Endothelial cell of umbilical vein (primary cell): ENCODE results near the gene SDC3. TPM values are rescaled to one million over a fixed set of nuclear protein-coding genes. Genes with fewer than 3 reads are reported as not detected.

Source experiments
- BruUV-seq: library from RNA; stranded (reverse); fragments of 400-500 nt; replicated peaks from 2 replicates; lab custom pipeline; 2021; lab: Mats Ljungman, UMichigan
- CTCF ChIA-PET: fragments of 300-600, 350-600 bp; sonication (Branson Sonifier 250); formaldehyde crosslinking; loops from one replicate; lab custom pipeline; 2021; ENCODE audit warnings: antibody characterized with exemption, inconsistent platforms; lab: Charles Lee
- POLR2A ChIA-PET: fragments of 300-600, 350-600 bp; sonication (Branson Sonifier 250); formaldehyde crosslinking; loops from one replicate; lab custom pipeline; 2021; ENCODE audit warnings: antibody characterized with exemption, inconsistent platforms; lab: Charles Lee
- DNase-seq: peaks from one replicate; pipeline ENCODE4 v3.0.0-alpha.2; 2011; ENCODE audit warnings: low read depth, low spot score
- FAIRE-seq: peaks from 2 replicates; lab custom pipeline; 2011; peaks lifted over from hg19 to GRCh38; lab: Jason Lieb, UNC
- H2AFZ ChIP-seq: 2 replicates; pipeline ENCODE4 v1.6.0; 2012; ENCODE audit warnings: low read depth, low read length, control low read depth, inconsistent platforms
- H3K27ac ChIP-seq: 2 replicates; pipeline ENCODE4 v1.5.1; 2011; ENCODE audit warnings: low read depth, mild to moderate bottlenecking, control low read depth, low read length, moderate library complexity; ENCODE audit not compliant: insufficient read depth
- H3K27me3 ChIP-seq, 2 experiments: 2 replicates each; pipeline versions ENCODE4 v1.6.0 to v1.6.1; 2011; ENCODE audit warnings: low read length in 2 of 2, mixed read lengths in 1 of 2; ENCODE audit not compliant: control insufficient read depth in 2 of 2, insufficient read depth in 2 of 2
- H3K36me3 ChIP-seq, 2 experiments: 2 replicates in 1 of 2; 3 replicates in 1 of 2; pipeline ENCODE4 v1.5.1; 2011; ENCODE audit warnings: low read length in 2 of 2, mild to moderate bottlenecking in 1 of 2, moderate library complexity in 1 of 2; ENCODE audit not compliant: control insufficient read depth in 2 of 2, insufficient read depth in 2 of 2; ENCODE audit errors: extremely low read depth in 1 of 2
- H3K4me1 ChIP-seq: 3 replicates; pipeline ENCODE4 v1.5.1; 2011; ENCODE audit warnings: mild to moderate bottlenecking, low read length; ENCODE audit not compliant: control insufficient read depth, insufficient read depth; ENCODE audit errors: extremely low read depth
- H3K4me2 ChIP-seq: 2 replicates; pipeline ENCODE4 v1.6.1; 2011; ENCODE audit warnings: low read length, control low read depth, mixed read lengths; ENCODE audit not compliant: insufficient read depth
- H3K4me3 ChIP-seq, 3 experiments: fragments of 200-600 bp in 1 of 3; sonication (generic), shearing (Covaris generic) in 1 of 3; replicated peaks in 1 of 3; 2 replicates each; pipeline ENCODE4 v1.5.1; 2011 to 2016; ENCODE audit warnings: control low read depth in 3 of 3, low read length in 3 of 3, mild to moderate bottlenecking in 2 of 3, inconsistent platforms in 1 of 3, low read depth in 1 of 3, moderate library complexity in 1 of 3; ENCODE audit not compliant: insufficient read depth in 1 of 3
- H3K79me2 ChIP-seq: 2 replicates; pipeline ENCODE4 v1.6.0; 2012; ENCODE audit warnings: low read length, inconsistent platforms; ENCODE audit not compliant: control insufficient read depth, insufficient read depth
- H3K9ac ChIP-seq: replicated peaks from 2 replicates; pipeline ENCODE3; 2011; ENCODE audit warnings: low read length, control low read depth; ENCODE audit not compliant: insufficient read depth; ENCODE audit errors: extremely low read depth
- H3K9me1 ChIP-seq: replicated peaks from 3 replicates; pipeline ENCODE4 v1.6.0; 2011; ENCODE audit warnings: mild to moderate bottlenecking, low read length; ENCODE audit not compliant: control insufficient read depth, insufficient read depth; ENCODE audit errors: extremely low read depth
- H3K9me3 ChIP-seq: replicated peaks from 2 replicates; pipeline ENCODE4 v1.5.1; 2012; ENCODE audit warnings: low read length, inconsistent platforms; ENCODE audit not compliant: control insufficient read depth, insufficient read depth
- H4K20me1 ChIP-seq: replicated peaks from 2 replicates; pipeline ENCODE3; 2011; ENCODE audit warnings: mild to moderate bottlenecking, low read length; ENCODE audit not compliant: control insufficient read depth, insufficient read depth; ENCODE audit errors: extremely low read depth
- CTCF ChIP-seq, 2 donors: IDR thresholded peaks; 1 replicate in 1 of 2; 2 replicates in 1 of 2; pipeline ENCODE4 v1.5.1; 2011; ENCODE audit warnings: low read length in 2 of 2, mild to moderate bottlenecking in 2 of 2, moderate library complexity in 2 of 2, control low read depth in 1 of 2, inconsistent platforms in 1 of 2, low read depth in 1 of 2; ENCODE audit not compliant: insufficient read depth in 1 of 2; ENCODE audit errors: extremely low read depth in 1 of 2
- EZH2 ChIP-seq: IDR thresholded peaks from 2 replicates; pipeline ENCODE4 v1.6.1; 2012; ENCODE audit warnings: borderline replicate concordance, low read depth, mild to moderate bottlenecking, moderate library complexity, low read length, inconsistent platforms; ENCODE audit not compliant: severe bottlenecking
- FOS ChIP-seq: IDR thresholded peaks from 2 replicates; pipeline ENCODE4 v1.6.1; 2011; ENCODE audit warnings: mild to moderate bottlenecking, low read length, moderate library complexity, borderline replicate concordance; ENCODE audit not compliant: insufficient read depth
- GATA2 ChIP-seq: IDR thresholded peaks from 2 replicates; pipeline ENCODE4 v1.7.0; 2011; ENCODE audit warnings: low read depth, mild to moderate bottlenecking, moderate library complexity, mixed read lengths, low read length; ENCODE audit not compliant: insufficient read length, insufficient read depth
- JUN ChIP-seq: IDR thresholded peaks from 2 replicates; pipeline ENCODE4 v1.6.1; 2011; ENCODE audit warnings: borderline replicate concordance, low read depth; ENCODE audit not compliant: insufficient read length, insufficient read depth
- MAX ChIP-seq: IDR thresholded peaks from 2 replicates; pipeline ENCODE4 v1.6.1; 2011; ENCODE audit not compliant: insufficient read depth, insufficient read length
- MYC ChIP-seq: IDR thresholded peaks from one replicate; pipeline ENCODE4 v1.6.1; 2011; ENCODE audit warnings: mild to moderate bottlenecking, low read depth, low read length
- POLR2A ChIP-seq: IDR thresholded peaks from 2 replicates; pipeline ENCODE4 v1.6.1; 2012; ENCODE audit warnings: low read depth, mild to moderate bottlenecking, control low read depth, low read length
- POLR2AphosphoS5 ChIP-seq: IDR thresholded peaks from 2 replicates; pipeline ENCODE4 v1.6.1; 2012; ENCODE audit warnings: low read depth, mild to moderate bottlenecking, control low read depth, low read length, moderate library complexity; ENCODE audit not compliant: insufficient read depth
- dilution Hi-C: fragments of 300-500 bp; cut with MboI; formaldehyde crosslinking; loops from one replicate; pipeline ENCODE4 v1.15.0; 2019; ENCODE audit warnings: low sequenced_read_pairs; ENCODE audit not compliant: extremely low pct_ligation_motif_present
- intact Hi-C: fragments of 100-400 bp; cut with micrococcal nuclease; formaldehyde crosslinking; loops from one replicate; pipeline ENCODE4 v1.10.0; 2022
- polyA plus RNA-seq, 4 experiments: library from polyadenylated mRNA; depleted of rRNA in 3 of 4; stranded (reverse) in 3 of 4; unstranded in 1 of 4; fragments of >200 nt; gene quantifications; 2 replicates each; pipeline versions ENCODE4 v1.2.1 to v1.2.3, GENCODE V29; 2011 to 2012; ENCODE audit warnings: missing spikeins in 1 of 4
- total RNA-seq: library from RNA; stranded (reverse); gene quantifications from 2 replicates; pipeline ENCODE4 v1.2.3, GENCODE V29; 2021

SDC3 gene
- total and polyA plus RNA-seq, 2 donors (not counting 3 experiments of a cell fraction or from before 2014, with no cell fraction given): 7.1 to 25.9 TPM

- BruUV-seq: no TSS peak
- intact Hi-C loops: no loop called here
- Histone ChIP-seq H3K4me1 (no peaks in the 10 kb centered on the region), H2AFZ (no peak overlapping the region), H3K9me3 (no peaks in the 10 kb centered on the region), H3K4me2 (no peak overlapping the region), H3K27ac (no peak overlapping the region), H3K79me2 (peaks cover 64% of the 10 kb centered on the region), H3K9me1 (no peaks in the 10 kb centered on the region), H3K4me3 (no peak overlapping the region), H3K36me3 (peaks cover 12 to 21% of the 10 kb centered on the region in 2 experiments), H3K27me3 (no peaks in the 10 kb centered on the region), H4K20me1 (peaks cover 12% of the 10 kb centered on the region), H3K9ac (no peak overlapping the region)
- FAIRE-seq (no peak), DNase-seq (no peak)
- CTCF ChIA-PET: interaction anchor here (1.0 kb wide), 1 partner anchor 17 kb away, joined by 3 read pairs; no protein-coding TSS in a partner anchor
- TF ChIP-seq POLR2A: no peak
- no peak for TF ChIP-seq EZH2
- TF ChIP-seq CTCF (IDR thresholded peaks at IDR 0.05; ENCODE audit: extremely low read depth in 1 of 2, insufficient read depth in 1 of 2, low read depth in 1 of 2, low read length in 2 of 2): no peak
- no peak for TF ChIP-seq POLR2AphosphoS5
- no peak for TF ChIP-seq JUN
- TF ChIP-seq MYC: no peak
- TF ChIP-seq MAX: no peak
- TF ChIP-seq FOS: no peak
- TF ChIP-seq GATA2: no peak
- POLR2A ChIA-PET: no interaction called here
- dilution Hi-C loops: no loop called here
These were observed 49.1 kb upstream of the SDC3 start for GRCh38 chr1:30957560-30958222.
